MCF 10A (cell line): ENCODE measurements around the gene CYSLTR1. TPM values are rescaled to one million over a fixed set of nuclear protein-coding genes. Genes with fewer than 3 reads are reported as not detected.
"Not testable (repeated sequence)": the region's sequence is repeated elsewhere in the genome, so short reads cannot be mapped to it uniquely, and the experiment has no call there.

Experiments used
- BruUV-seq: library from RNA; stranded (reverse); fragments of 400-500 nt; replicated peaks from 2 replicates; lab custom pipeline; 2021; lab: Mats Ljungman, UMichigan
- CTCF ChIA-PET: fragments of 300-600 bp; sonication (Branson Sonifier 250); formaldehyde crosslinking; extraction: SDS; loops from one replicate; lab custom pipeline; 2021; ENCODE audit warnings: antibody characterized with exemption, inconsistent platforms; lab: Yijun Ruan, JAX
- POLR2A ChIA-PET: fragments of 300-600, 350-650 bp; sonication (Branson Sonifier 250); formaldehyde crosslinking; extraction: SDS; loops from one replicate; lab custom pipeline; 2020; ENCODE audit warnings: antibody characterized with exemption, inconsistent platforms; lab: Yijun Ruan, JAX
- DNase-seq: peaks from one replicate; pipeline ENCODE4 v3.0.0-alpha.2; 2018; ENCODE audit not compliant: unreplicated experiment
- H3K27ac Mint-ChIP-seq: one replicate; pipeline ENCODE4 v1.8.0; 2022; ENCODE audit warnings: mild to moderate bottlenecking, low read depth, mixed read lengths; ENCODE audit not compliant: unreplicated experiment
- H3K27me3 Mint-ChIP-seq: one replicate; pipeline ENCODE4 v1.8.0; 2022; ENCODE audit warnings: mixed read lengths; ENCODE audit not compliant: insufficient read depth, unreplicated experiment
- H3K36me3 Mint-ChIP-seq: one replicate; pipeline ENCODE4 v1.8.0; 2022; ENCODE audit warnings: mild to moderate bottlenecking, moderate library complexity, mixed read lengths; ENCODE audit not compliant: insufficient read depth, unreplicated experiment
- H3K4me1 Mint-ChIP-seq: one replicate; pipeline ENCODE4 v1.8.0; 2022; ENCODE audit warnings: mixed read lengths; ENCODE audit not compliant: insufficient read depth, unreplicated experiment
- H3K4me3 Mint-ChIP-seq: one replicate; pipeline ENCODE4 v1.8.0; 2022; ENCODE audit warnings: mild to moderate bottlenecking, moderate library complexity, mixed read lengths; ENCODE audit not compliant: unreplicated experiment
- H3K9me3 Mint-ChIP-seq: one replicate; pipeline ENCODE4 v1.8.0; 2022; ENCODE audit warnings: mixed read lengths; ENCODE audit not compliant: unreplicated experiment
- intact Hi-C: fragments of 100-400 bp; cut with micrococcal nuclease; formaldehyde crosslinking; loops from 2 replicates; pipeline ENCODE4 v1.14.1; 2022
- total RNA-seq: library from RNA; stranded (reverse); gene quantifications from 2 replicates; pipeline ENCODE4 v1.2.3, GENCODE V29; 2022
- TF ChIP-seq, protein P1 (sequence below): fragments of 200-600 bp; IDR thresholded peaks from one replicate; pipeline ENCODE4 v1.8.0; 2022; ENCODE audit warnings: antibody characterized with exemption, mild to moderate bottlenecking; ENCODE audit not compliant: unreplicated experiment

The CYSLTR1 gene
- total RNA-seq, 1 experiment from 2014 or later: 0.16 TPM

DNA sequence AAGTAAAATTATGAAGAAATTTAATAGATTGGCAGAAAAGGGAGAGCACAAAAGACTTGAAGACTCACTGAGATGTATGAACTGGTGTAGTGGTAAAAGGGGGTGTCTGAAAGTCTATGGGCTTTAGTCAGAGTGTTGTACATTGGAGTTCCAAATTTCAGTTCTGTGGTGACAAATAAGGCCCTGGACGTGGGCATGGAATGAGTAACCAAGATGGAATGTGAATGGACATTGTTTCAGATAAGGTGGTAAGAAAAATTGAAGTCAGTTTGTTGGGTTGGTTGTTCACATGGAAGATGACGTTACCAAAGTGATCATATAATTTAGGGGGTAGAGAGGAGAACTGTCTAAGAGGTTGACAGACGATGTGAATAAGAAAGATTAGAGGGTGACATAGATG lies 13.9 kb downstream of the CYSLTR1 start:
- Mint-ChIP-seq H3K27me3 (no peaks in the 10 kb centered on the region), H3K4me1 (peaks cover 7% of the 10 kb centered on the region), H3K27ac (no peak overlapping the region), H3K9me3 (peaks cover 41% of the 10 kb centered on the region), H3K4me3 (no peak overlapping the region), H3K36me3 (peaks cover 6% of the 10 kb centered on the region)
- intact Hi-C loops: no loop called here
- CTCF ChIA-PET: interaction anchor here (0.6 to 0.7 kb wide), 2 partner anchors 13 to 23 kb away, joined by 3 read pairs; no protein-coding TSS in a partner anchor
- TF ChIP-seq, protein P1, sequence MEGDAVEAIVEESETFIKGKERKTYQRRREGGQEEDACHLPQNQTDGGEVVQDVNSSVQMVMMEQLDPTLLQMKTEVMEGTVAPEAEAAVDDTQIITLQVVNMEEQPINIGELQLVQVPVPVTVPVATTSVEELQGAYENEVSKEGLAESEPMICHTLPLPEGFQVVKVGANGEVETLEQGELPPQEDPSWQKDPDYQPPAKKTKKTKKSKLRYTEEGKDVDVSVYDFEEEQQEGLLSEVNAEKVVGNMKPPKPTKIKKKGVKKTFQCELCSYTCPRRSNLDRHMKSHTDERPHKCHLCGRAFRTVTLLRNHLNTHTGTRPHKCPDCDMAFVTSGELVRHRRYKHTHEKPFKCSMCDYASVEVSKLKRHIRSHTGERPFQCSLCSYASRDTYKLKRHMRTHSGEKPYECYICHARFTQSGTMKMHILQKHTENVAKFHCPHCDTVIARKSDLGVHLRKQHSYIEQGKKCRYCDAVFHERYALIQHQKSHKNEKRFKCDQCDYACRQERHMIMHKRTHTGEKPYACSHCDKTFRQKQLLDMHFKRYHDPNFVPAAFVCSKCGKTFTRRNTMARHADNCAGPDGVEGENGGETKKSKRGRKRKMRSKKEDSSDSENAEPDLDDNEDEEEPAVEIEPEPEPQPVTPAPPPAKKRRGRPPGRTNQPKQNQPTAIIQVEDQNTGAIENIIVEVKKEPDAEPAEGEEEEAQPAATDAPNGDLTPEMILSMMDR: no peak
- DNase-seq: no peak
- POLR2A ChIA-PET: interaction anchor here (0.7 kb wide), 1 partner anchor 12 kb away, joined by 3 read pairs; no protein-coding TSS in a partner anchor
- no TSS peak for BruUV-seq

DNA sequence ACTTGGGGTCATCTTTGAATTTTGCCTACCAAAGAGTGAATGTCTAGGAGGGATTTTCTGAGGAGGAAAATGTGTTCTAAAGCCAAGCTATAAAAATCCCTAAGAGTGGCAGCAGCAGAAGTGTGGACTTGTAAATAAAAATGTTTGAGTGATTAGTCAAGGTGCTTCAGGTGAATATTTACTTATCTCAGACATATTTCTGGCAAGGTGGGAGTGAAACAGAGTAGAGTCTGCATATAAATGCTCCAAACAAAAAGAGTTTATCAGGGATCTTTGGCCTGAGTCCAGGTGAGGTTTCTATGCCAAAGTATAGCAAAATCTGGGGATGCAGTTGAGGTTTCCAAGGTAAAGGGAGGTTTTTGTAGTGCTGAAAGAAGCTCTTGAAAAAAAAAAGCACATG lies 19.7 kb downstream of the CYSLTR1 start:
- ChIA-PET POLR2A (no interaction called here), CTCF (no interaction called here)
- Mint-ChIP-seq H3K27me3 (no peaks in the 10 kb centered on the region), H3K4me1 (no peaks in the 10 kb centered on the region), H3K36me3 (no peaks in the 10 kb centered on the region), H3K4me3 (no peak overlapping the region), H3K27ac (no peak overlapping the region), H3K9me3 (peaks cover 27% of the 10 kb centered on the region)
- TF ChIP-seq, protein P1: no peak
- no peak for DNase-seq
- no TSS peak for BruUV-seq
- intact Hi-C loops: no loop called here

DNA sequence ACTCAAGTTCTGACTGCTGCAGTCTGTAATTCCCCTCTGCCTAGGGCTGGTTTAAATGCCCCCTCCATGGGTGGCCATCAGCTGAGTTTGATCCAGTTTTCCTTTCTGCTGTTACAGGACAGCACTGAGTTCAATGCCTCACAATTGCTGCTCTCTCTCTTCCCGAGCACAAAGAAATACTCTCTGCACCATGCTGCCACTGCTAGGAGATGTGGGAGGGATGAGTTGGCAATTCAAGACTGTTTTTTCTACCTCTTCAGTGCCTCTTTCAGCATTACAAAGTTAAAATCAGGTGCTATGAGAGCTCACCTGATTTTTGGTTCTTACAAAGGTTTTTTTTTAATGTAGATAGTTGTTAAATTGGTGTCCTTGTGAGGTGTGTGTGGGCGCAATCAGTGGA lies 24.3 kb downstream of the CYSLTR1 start:
- TF ChIP-seq, protein P1: no peak
- ChIA-PET CTCF (no interaction called here), POLR2A (no interaction called here)
- Mint-ChIP-seq H3K36me3 (no peaks in the 10 kb centered on the region), H3K4me1 (no peaks in the 10 kb centered on the region), H3K9me3 (peaks cover 16% of the 10 kb centered on the region), H3K27me3 (no peaks in the 10 kb centered on the region), H3K27ac (no peak overlapping the region), H3K4me3 (no peak overlapping the region)
- intact Hi-C loops: no loop called here
- BruUV-seq: no TSS peak
- DNase-seq: no peak

DNA sequence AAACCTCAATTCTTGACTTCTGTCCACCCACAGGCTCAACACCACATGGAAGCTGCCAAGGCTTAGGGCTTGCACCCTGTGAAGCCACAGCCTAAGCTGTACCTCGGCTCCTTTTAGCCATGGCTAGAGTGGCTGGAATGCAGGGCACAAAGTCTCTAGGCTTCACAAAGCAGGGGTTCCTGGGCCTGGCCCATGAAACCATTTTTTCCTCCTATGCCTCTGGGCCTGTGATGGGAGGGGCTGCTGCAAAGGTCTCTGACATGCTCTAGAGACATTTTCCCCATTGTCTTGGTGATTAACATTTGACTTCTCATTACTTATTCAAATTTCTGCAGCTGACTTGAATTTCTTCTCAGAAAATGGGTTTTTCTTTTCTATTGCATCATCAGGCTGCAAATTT lies 26.5 kb downstream of the CYSLTR1 start:
- peaks cover 16% of the 10 kb centered on the region for H3K9me3 Mint-ChIP-seq
- POLR2A ChIA-PET, H3K27me3 Mint-ChIP-seq, H3K36me3 Mint-ChIP-seq, H3K4me3 Mint-ChIP-seq, intact Hi-C loops, H3K27ac Mint-ChIP-seq, BruUV-seq, H3K4me1 Mint-ChIP-seq, DNase-seq: not testable (repeated sequence)
- CTCF ChIA-PET: interaction anchor here (0.6 kb wide), 2 partner anchors 12 to 46 kb away, joined by 3 read pairs; no protein-coding TSS in a partner anchor

DNA sequence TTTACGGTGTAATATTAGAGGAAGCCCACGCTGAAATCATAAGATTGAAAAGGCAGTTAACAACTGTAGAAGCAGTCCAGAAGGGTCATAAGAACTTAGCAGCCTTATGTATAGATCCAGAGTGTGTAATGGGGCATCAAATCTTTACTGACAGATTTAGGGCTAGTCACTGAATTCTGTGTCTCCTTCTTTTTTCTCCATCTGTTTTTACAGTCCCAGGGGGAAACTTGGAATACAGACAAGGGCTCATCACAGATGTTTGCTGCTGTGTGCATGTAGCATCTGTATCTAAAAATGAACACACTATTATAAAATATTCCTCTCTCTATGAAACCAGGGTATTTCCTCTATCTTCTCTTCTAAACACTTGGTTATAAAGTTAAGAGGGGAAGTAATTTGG lies 43.9 kb downstream of the CYSLTR1 start:
- Mint-ChIP-seq H3K27me3 (no peaks in the 10 kb centered on the region), H3K36me3 (no peaks in the 10 kb centered on the region), H3K4me1 (no peaks in the 10 kb centered on the region), H3K9me3 (no peaks in the 10 kb centered on the region), H3K4me3 (no peak overlapping the region), H3K27ac (no peak overlapping the region)
- ChIA-PET POLR2A (no interaction called here), CTCF (no interaction called here)
- DNase-seq: no peak
- BruUV-seq: no TSS peak
- intact Hi-C loops: no loop called here
- TF ChIP-seq, protein P1: no peak
